GM19239 (cell line): ENCODE measurements around the gene DPH7.
"Not testable (repeated sequence)": the region's sequence is repeated elsewhere in the genome, so short reads cannot be mapped to it uniquely, and the experiment has no call there.

Experiments used
- DNase-seq: peaks from one replicate; pipeline ENCODE4 v3.0.0; 2011; ENCODE audit warnings: low spot score; ENCODE audit not compliant: insufficient read length
- FAIRE-seq: peaks from 2 replicates; lab custom pipeline; 2011; peaks lifted over from hg19 to GRCh38; lab: Jason Lieb, UNC

Gene DPH7

DNA sequence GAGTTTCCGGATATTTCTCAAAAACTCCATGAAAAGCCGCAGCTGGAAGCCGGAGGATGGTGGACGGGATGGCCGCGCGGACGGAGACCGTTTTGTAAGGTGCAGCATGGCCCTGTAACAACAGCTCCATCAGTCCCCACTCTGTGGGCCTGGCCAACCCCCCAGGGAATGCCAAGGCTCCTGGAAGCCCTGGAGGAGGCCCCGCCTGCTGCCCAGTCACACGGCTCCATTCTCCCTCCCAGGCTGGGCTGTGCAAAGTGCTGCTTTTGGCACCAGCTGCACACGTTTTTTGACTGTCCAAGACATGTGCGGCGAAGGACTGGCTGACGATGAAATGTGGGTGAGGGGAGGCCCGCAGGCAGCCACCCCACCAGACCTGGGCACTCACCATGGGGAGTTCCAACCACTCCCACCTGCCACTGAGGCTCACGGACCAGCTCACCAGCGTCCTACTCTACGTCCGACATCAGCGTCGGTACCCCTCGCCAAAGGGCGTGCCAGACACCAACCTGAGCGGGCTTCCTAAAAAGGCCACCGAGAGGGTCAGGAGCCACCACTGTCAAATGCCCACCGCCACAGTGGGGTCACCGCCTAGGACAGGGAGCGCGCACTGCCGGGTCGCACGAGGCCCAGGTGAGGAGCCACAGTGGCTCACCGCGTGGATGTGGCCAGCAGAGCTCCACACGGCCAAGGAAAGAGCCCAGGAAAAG is 55.8 kb downstream of the DPH7 start:
- no peak for FAIRE-seq

DNA sequence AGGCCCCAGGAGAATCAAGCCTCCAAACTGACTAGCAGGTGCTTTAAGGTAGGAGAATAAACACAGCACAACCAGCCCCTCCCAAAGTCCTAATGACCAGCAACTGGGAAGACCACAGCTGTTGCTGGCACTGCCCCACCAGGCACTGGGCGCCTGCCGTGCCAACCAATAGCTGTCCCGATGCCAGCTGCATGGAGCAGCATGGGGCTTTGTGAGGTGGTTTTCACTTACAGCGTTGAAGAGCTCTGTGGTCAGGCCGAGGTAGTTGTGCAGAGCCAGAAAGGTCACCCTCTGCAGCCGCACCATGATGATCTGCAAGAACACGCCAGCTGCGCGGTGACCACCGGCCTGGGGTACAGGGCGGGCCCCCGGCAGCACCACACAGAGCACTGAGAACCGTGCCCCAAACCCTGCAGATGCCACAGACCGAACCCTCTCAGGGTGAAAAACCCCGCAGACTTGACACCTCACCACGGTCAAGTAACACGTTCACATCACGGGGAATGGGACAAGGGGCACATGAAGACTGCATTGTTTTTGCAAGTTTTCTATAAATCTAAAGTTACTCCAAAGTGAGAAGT is 57.2 kb downstream of the DPH7 start:
- DNase-seq (no peak), FAIRE-seq (no peak)

More for the DNA sequence above, 55.8 kb downstream of the DPH7 start:
- no peak for DNase-seq

DNA sequence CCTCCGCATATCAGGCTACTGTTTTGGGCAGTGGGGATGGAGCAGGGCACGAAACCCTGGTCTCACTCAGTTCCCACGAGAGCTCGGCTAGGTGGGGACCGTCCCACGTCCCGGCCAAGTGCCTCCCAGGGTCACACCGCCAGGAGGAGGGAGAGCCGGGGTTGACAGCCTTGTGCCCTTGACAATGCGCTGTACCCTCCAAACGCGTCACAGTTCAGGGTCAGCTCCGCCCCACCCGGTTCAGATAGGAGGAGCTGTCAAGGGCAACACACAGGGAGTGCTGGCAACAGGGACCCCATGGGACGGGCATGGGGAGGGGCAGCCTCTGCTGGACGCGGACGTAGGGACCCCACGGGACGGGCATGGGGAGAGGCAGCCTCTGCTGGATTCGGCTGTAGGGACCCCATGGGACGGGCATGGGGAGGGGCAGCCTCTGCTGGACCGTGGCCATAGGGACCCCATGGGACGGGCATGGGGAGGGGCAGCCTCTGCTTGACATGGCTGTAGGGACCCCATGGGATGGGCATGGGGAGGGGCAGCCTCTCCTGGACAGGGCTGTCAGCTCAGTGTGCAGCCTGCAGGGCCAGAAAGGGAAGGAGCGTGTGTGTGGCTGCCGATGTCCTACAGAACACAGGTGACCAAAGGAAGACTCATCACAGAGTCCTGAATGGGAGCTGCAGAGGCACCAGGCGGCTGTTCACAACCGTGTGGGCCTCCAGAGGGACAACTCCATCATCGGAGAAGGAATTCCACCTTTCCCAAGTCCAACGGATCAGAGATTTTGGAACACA is 57.9 kb downstream of the DPH7 start:
- no peak for DNase-seq
- no peak for FAIRE-seq

DNA sequence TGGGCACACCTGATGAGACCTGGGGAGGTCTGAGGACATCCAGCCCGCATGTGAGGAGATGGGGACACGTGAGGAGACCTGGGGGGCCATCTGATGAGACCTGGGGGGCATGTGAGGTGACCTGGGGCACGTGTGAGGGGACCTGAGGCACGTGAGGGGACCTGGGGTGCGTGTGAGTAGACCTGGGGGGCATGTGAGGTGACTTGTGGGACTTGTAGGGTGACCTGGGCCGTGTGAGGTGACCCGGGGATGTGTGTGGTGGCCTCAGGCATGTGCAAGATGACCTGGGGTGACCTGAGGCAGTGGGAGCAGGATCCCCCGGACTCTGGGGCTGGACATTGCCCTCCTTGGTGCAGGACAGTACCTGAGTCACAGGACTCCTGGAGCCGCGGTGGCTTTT is 59.2 kb downstream of the DPH7 start:
- FAIRE-seq (no peak), DNase-seq (no peak)

- FAIRE-seq, DNase-seq: not testable (repeated sequence)
These were observed 59.9 kb downstream of the DPH7 start for GRCh38 chr9:137518661-137519459.

- no peak for DNase-seq
- no peak for FAIRE-seq
These were observed 62.4 kb downstream of the DPH7 start for GRCh38 chr9:137516144-137516917.

GRCh38 chr9:137515338-137515724 is 63.4 kb downstream of the DPH7 start:
- DNase-seq: no peak
- no peak for FAIRE-seq

DNA sequence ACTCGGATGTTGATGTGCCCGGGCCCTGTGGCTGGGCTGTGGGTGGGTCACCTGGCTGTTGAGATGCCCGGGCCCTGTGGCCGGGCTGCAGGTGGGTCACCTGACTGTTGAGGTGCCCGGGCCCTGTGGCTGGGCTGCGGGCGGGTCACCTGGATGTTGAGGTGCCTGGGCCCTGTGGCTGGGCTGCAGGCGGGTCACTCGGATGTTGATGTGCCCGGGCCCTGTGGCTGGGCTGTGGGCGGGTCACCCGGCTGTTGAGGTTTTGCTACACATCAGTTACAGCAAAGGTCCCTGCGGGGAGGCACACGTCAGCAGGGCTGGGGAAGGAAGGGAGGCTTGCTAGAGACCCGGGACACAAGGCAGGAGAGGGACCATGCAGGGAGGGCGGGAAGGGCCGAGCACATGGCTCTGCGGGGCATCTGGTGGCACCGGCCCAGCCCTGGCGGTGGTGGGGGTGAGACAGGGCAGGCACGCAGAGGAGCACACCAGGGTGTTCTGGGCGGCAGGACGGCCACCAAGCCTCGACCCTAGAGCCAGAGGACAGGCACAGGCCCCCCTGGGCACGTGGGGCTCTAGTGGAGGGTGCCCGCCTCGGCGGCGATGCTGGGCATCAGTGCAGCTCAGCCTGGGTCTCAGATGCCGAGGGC is 63.9 kb downstream of the DPH7 start:
- FAIRE-seq (no peak), DNase-seq (no peak)

GRCh38 chr9:137513801-137514570 is 64.7 kb downstream of the DPH7 start:
- FAIRE-seq, DNase-seq: not testable (repeated sequence)

DNA sequence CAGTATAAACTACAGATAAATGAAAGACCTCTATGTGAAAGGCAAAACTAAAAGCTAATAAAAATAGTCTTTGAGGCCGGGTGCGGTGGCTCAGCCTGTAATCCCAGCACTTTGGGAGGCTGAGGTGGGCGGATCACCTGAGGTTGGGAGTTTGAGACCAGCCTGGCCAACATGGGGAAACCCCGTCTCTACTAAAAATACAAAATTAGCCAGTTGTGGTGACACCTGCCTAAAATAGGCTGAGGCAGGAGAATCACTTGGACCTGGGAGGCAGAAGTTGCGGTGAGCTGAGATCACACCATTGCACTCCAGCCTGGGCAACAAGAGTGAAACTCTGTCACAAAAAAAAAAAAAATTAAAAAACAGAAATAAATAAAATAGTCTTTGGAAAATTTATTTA is 65.6 kb downstream of the DPH7 start:
- DNase-seq, FAIRE-seq: not testable (repeated sequence)

DNA sequence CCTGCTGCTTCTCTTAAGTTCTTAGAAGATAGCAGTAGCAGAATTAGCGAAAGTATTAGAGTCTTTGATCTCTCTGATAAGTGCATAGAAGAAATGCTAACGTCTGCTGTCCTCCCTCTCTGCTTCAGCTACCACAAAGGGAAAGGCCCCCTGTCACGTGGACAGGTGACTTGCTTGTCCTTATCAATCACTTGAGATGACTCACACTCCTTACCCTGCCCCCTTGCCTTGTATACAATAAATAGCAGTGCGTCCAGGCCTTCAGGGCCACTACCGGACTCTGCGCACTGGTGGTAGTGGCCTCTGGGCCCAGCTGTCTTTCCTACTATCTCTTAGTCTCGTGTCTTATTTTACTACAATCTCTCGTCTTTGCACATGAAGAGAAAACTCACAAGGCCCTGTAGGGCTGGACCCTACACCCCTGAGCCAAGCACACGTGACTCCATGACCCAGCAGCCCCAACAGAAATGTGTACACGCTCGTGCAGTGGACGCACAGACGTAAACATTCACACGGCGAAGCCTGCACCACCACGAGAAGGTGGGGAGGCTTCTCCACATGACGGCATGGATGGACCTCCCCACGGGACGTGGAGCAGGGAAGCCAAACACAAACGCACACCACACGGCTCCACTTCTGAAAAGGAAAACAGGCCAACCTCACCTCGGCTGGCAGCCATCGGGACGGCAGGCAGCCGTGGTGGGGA is 66.8 kb downstream of the DPH7 start:
- DNase-seq (no peak), FAIRE-seq (no peak)

GRCh38 chr9:137511126-137511525 is 67.6 kb downstream of the DPH7 start:
- FAIRE-seq, DNase-seq: not testable (repeated sequence)

DNA sequence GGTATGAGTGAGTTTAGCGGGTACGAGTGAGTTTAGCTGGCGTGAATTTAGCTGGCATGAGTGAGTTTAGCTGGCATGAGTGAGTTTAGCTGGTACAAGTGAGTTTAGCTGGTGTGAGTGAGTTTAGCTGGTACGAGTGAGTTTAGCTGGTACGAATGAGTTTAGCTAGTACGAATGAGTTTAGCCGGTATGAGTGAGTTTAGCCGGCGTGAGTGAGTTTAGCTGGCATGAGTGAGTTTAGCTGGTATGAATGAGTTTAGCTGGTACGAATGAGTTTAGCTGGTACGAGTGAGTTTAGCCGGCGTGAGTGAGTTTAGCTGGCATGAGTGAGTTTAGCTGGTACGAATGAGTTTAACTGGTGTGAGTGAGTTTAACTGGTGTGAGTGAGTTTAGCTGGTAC is 69.5 kb downstream of the DPH7 start:
- no peak for DNase-seq
- no peak for FAIRE-seq

- DNase-seq (no peak), FAIRE-seq (no peak)
These were observed 72.0 kb downstream of the DPH7 start for GRCh38 chr9:137506702-137507171.

- DNase-seq (no peak), FAIRE-seq (no peak)
These were observed 72.5 kb downstream of the DPH7 start for GRCh38 chr9:137506274-137506673.

GRCh38 chr9:137505421-137506140 is 73.1 kb downstream of the DPH7 start:
- FAIRE-seq (no peak), DNase-seq (no peak)
